Measurements from ENCODE around the gene NOXA1.

The NOXA1 gene

DNA sequence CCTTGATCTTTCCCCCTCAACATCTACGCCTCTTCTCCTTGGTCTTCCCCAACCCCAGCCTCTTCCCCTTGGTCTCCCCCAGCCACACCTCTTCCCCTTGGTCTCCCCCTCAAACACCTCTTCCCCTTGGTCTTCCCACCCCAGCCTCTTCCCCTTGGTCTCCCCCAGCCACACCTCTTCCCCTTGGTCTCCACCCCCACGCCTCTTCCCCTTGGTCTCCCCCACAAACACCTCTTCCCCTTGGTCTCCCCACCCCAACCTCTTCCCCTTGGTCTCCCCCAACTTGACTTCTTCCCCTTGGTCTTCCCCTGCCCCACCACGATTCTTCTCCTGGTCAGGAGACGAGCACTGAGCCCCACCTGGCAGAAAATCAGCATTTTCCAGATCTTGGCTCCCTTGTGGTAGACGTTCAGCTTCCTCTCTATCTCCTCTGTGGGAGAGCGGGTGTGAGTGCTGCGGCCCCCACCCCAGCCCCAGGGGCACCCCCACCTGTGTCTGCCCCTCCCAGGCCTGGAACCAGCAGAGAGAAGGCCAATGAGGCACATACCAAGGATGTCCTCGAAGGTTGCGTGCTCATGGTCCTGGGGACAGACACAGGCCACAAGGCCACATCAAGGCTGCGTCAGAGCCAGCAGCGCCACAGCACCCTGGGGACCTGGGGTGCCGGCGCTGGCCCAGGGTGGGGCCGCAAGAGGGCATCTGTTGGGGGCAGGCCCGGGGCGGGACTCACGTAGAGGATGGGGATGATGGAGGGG lies 29.0 kb downstream of the NOXA1 start:
- no peak overlapping the region for H3K4me3 ChIP-seq (ENCODE audit: low read depth, low read length)
- in situ Hi-C loops (cut with HindIII; ENCODE audit: low sequenced_read_pairs), result no loop called here
- no peak for DNase-seq (ENCODE audit: low read depth)
- TF ChIP-seq, protein P1, sequence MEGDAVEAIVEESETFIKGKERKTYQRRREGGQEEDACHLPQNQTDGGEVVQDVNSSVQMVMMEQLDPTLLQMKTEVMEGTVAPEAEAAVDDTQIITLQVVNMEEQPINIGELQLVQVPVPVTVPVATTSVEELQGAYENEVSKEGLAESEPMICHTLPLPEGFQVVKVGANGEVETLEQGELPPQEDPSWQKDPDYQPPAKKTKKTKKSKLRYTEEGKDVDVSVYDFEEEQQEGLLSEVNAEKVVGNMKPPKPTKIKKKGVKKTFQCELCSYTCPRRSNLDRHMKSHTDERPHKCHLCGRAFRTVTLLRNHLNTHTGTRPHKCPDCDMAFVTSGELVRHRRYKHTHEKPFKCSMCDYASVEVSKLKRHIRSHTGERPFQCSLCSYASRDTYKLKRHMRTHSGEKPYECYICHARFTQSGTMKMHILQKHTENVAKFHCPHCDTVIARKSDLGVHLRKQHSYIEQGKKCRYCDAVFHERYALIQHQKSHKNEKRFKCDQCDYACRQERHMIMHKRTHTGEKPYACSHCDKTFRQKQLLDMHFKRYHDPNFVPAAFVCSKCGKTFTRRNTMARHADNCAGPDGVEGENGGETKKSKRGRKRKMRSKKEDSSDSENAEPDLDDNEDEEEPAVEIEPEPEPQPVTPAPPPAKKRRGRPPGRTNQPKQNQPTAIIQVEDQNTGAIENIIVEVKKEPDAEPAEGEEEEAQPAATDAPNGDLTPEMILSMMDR (IDR thresholded peaks at IDR 0.05; ENCODE audit: low read depth, low read length, missing control alignments), result no peak

DNA sequence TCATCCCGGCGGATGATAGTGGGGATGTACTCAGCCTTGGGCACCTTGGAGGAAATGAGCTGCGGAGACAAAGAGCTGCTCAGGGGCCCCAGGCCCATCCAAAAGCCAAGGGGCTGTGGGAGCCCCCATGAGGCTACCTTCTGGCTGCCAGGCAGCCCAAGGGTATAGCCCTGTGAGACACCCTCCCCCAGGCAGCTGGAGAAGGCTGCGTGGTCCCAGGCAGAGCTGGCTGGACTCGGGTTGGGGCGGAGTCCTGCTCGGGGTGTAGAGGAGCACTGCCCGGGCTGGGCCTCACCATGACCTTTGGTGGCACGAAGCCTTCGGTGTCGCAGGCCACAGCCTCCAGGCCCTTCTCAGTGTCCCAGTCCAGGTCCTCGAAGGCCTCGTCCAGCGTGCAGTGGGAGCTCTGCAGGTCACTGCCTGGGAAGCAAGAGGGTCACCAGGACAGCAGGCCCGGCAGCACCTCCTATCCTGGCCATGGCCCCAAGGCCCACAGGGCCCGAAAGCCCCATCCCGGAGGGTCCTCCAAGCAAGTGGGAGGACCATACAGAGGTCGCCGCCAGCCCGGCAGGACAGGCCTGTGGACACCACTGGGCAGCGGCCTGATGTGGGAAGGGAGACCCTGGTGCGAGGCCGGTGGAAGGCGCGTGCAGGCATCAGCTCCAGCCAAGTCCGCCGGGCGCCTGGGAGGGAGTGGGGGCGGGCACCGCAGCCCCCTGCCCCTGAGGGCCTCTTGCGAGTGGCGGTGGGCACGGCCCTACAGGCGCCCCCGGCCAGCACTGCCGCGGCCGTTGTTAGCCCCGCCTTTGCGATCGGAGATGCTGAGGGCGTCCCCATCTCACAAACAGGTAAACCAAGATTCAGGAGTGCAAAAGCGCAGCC lies 29.8 kb downstream of the NOXA1 start:
- in situ Hi-C loops (cut with HindIII; ENCODE audit: low sequenced_read_pairs), result no loop called here
- no peak overlapping the region for H3K4me3 ChIP-seq (ENCODE audit: low read depth, low read length)
- TF ChIP-seq, protein P1 (IDR thresholded peaks at IDR 0.05; ENCODE audit: low read depth, low read length, missing control alignments), result no peak
- DNase-seq (ENCODE audit: low read depth), result no peak

DNA sequence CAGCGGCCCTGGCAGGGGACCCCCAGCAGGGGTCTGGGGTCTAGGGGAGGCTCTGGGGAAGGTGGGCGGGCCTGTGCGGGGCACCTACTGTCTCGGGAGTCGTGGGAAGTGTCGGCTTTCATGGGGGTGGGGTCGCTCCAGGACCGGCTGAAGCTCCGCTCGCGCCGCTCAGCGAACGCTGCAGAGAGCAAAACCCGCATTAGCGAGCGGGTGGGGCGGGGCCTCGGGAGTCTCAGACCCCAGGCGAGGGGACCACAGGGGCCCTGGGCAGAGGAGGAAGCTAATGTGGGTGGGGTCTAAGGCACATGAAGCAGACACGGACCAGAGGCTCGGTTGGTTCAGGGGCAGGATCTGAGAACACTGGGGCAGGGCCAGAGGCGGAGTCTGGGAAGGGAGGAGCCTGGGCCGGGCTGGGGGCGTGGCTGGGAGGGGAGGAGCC lies 30.5 kb downstream of the NOXA1 start:
- H3K4me3 ChIP-seq (ENCODE audit: low read depth, low read length), result no peak overlapping the region
- DNase-seq (ENCODE audit: low read depth), result no peak

DNA sequence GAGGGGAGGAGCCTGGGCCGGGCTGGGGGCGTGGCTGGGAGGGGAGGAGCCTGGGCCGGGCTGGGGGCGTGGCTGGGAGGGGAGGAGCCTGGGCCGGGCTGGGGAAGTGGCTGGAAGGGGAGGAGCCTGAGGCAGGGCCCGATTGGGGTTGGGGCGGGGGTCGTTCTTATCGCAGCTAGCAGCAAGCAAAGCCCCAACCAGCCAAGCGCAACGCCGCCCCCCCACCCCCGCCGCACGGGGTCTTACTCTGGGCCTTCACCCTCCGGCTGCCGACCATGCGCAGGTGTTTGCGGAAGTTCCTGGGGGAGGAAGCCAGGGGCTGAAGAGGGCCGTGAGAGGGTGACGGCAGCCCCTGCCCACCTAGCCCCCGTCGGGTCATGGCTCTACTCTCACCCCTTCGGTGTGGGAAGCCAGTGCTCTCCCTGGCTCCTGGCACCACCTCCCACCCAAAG lies 31.0 kb downstream of the NOXA1 start:
- DNase-seq (ENCODE audit: low read depth), result no peak
- no peak overlapping the region for H3K4me3 ChIP-seq (ENCODE audit: low read depth, low read length)
- TF ChIP-seq, protein P1 (IDR thresholded peaks at IDR 0.05; ENCODE audit: low read depth, low read length, missing control alignments), result no peak
- in situ Hi-C loops (cut with HindIII; ENCODE audit: low sequenced_read_pairs), result no loop called here

More for the DNA sequence above, 30.5 kb downstream of the NOXA1 start:
- TF ChIP-seq, protein P1 (IDR thresholded peaks at IDR 0.05; ENCODE audit: low read depth, low read length, missing control alignments), result no peak
- in situ Hi-C loops (cut with HindIII; ENCODE audit: low sequenced_read_pairs), result no loop called here

DNA sequence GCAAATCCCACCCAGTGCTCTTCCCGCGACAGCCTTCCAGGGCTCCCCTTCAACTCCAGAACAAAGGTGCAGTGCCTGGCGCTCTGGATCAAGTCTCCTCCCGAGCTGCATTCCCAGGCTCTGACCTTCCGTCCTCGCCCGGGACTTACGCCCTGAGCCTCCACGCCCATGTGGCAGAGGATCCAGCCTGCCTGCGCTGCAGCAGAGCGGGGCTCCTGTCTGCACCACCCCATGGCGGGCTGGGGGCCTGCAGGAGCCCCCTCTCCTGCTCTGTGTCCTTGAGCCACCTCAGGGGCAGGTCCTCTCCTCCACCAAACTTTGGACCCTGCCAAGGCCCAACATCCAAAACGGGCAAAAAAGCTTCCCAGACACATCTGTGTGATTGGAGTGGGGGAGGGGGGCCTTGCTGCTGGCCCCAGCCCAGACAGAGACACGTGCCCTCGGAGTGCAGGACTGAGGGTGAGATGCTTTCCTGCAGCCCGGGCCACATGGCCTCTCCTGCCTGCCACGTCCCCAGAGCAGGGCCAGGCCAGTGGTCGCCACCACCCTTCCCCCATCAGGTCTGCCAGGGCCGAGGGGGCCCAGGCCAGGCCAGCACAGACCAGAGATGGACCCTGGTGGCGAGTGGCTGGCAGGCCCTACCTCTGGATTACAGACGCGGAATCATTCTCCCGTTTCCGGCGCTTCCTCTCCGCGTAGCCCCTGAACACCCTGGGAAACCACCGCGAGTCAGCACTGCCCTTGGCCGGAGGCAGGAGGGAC lies 31.6 kb downstream of the NOXA1 start:
- TF ChIP-seq, protein P1 (IDR thresholded peaks at IDR 0.05; ENCODE audit: low read depth, low read length, missing control alignments), result no peak
- in situ Hi-C loops (cut with HindIII; ENCODE audit: low sequenced_read_pairs), result no loop called here
- no peak for DNase-seq (ENCODE audit: low read depth)
- H3K4me3 ChIP-seq (ENCODE audit: low read depth, low read length), result no peak overlapping the region

All from astrocyte of the cerebellum (primary cell).